T-cell (primary cell): ENCODE data around the gene LSAMP. TPM values are rescaled to one million over a fixed set of nuclear protein-coding genes. Genes with fewer than 3 reads are reported as not detected.

Source experiments
- ATAC-seq, 4 experiments: fragments of 200-7000 bp in 3 of 4; fragments of 150-1000 bp in 1 of 4; cut with Tn5 transposase; replicated peaks in 1 of 4; 1 replicate in 3 of 4; 2 replicates in 1 of 4; pipeline ENCODE4 v1.10.0; 2021; ENCODE audit warnings: moderate library complexity in 3 of 4, mild to moderate bottlenecking in 2 of 4, moderate number of reproducible peaks in 1 of 4
- CTCF ChIA-PET, 2 donors: fragments of 300-600 bp; sonication (Branson Sonifier 250); formaldehyde crosslinking; loops; one replicate each; lab custom pipeline; 2022; ENCODE audit warnings: antibody characterized with exemption in 2 of 2; lab: Charles Lee
- POLR2A ChIA-PET, 2 donors: fragments of 300-600 bp; sonication (Branson Sonifier 250); formaldehyde crosslinking; loops; one replicate each; lab custom pipeline; 2022; ENCODE audit warnings: antibody characterized with exemption in 2 of 2; lab: Charles Lee
- DNase-seq, 35 experiments: peaks; one replicate each; pipeline versions ENCODE4 v3.0.0 to v3.0.0-alpha.2; 2013 to 2023
- H3K27ac ChIP-seq: one replicate; pipeline ENCODE4 v1.5.1; 2013; ENCODE audit warnings: low read length
- H3K27me3 ChIP-seq, 2 experiments: replicated peaks in 1 of 2; 1 replicate in 1 of 2; 2 replicates in 1 of 2; pipeline versions ENCODE4 v1.6.1 to v1.7.0; 2013; ENCODE audit warnings: low read length in 1 of 2, mixed read lengths in 1 of 2; ENCODE audit not compliant: control insufficient read depth in 2 of 2, insufficient read depth in 2 of 2; ENCODE audit errors: extremely low read depth in 1 of 2
- H3K36me3 ChIP-seq, 2 donors: 1 replicate in 1 of 2; 2 replicates in 1 of 2; pipeline versions ENCODE4 v1.6.1 to v1.7.0; 2013; ENCODE audit warnings: low read length in 1 of 2; ENCODE audit not compliant: control insufficient read depth in 2 of 2, insufficient read depth in 1 of 2; ENCODE audit errors: extremely low read depth in 1 of 2
- H3K4me1 ChIP-seq, 2 experiments: 1 replicate in 1 of 2; 2 replicates in 1 of 2; pipeline versions ENCODE4 v1.6.1 to v1.7.0; 2013; ENCODE audit warnings: low read length in 2 of 2, mixed read lengths in 1 of 2; ENCODE audit not compliant: insufficient read depth in 2 of 2, control insufficient read depth in 1 of 2; ENCODE audit errors: extremely low read depth in 1 of 2
- H3K4me3 ChIP-seq, 2 donors: 1 replicate in 1 of 2; 2 replicates in 1 of 2; pipeline versions ENCODE4 v1.5.1 to v1.7.0; 2013; ENCODE audit warnings: mild to moderate bottlenecking in 2 of 2, low read length in 1 of 2, moderate library complexity in 1 of 2; ENCODE audit not compliant: control insufficient read depth in 1 of 2; ENCODE audit errors: extremely low read depth in 1 of 2
- H3K9me3 ChIP-seq: 2 replicates; pipeline ENCODE4 v1.7.0; 2013
- H3K27ac Mint-ChIP-seq, 2 donors: one replicate each; pipeline ENCODE4 v1.8.0; 2020 to 2021; ENCODE audit warnings: mild to moderate bottlenecking in 2 of 2, mixed read lengths in 2 of 2
- H3K27me3 Mint-ChIP-seq, 2 donors: one replicate each; pipeline ENCODE4 v1.8.0; 2021 to 2022; ENCODE audit warnings: mixed read lengths in 2 of 2
- H3K36me3 Mint-ChIP-seq: one replicate; pipeline ENCODE4 v1.8.0; 2021; ENCODE audit warnings: mixed read lengths
- H3K4me1 Mint-ChIP-seq, 3 donors: one replicate each; pipeline ENCODE4 v1.8.0; 2020 to 2022; ENCODE audit warnings: mixed read lengths in 3 of 3, mild to moderate bottlenecking in 1 of 3
- H3K4me3 Mint-ChIP-seq, 3 donors: one replicate each; pipeline ENCODE4 v1.8.0; 2020 to 2022; ENCODE audit warnings: mild to moderate bottlenecking in 3 of 3, mixed read lengths in 3 of 3, moderate library complexity in 3 of 3
- H3K9me3 Mint-ChIP-seq, 3 donors: one replicate each; pipeline ENCODE4 v1.8.0; 2020 to 2022; ENCODE audit warnings: mixed read lengths in 3 of 3
- WGBS: methylation state at CpG from one replicate; pipeline ENCODE4 v1.1.5; 2013; ENCODE audit warnings: missing lambda C conversion rate; ENCODE audit not compliant: insufficient coverage; 5-methylcytosine and 5-hydroxymethylcytosine counted together
- total RNA-seq, 35 experiments: library from RNA in 6 of 35; stranded (reverse) in 6 of 35; fragments of 120-200 nt in 1 of 35; gene quantifications; one replicate each; pipeline versions ENCODE4 v1.2.1 to v1.2.4 and lab custom pipeline; 2013 to 2026

The LSAMP gene
- total RNA-seq, 5 donors from 2014 or later (not counting 1 experiment from before 2014, with no cell fraction given), result 0.03 to 0.28 (median 0.06) TPM; not detected in 2

GRCh38 chr3:115916866-115917265 is 528.4 kb downstream of the LSAMP start:
- no peak overlapping the region for H3K27ac ChIP-seq
- no peaks in the 10 kb centered on the region for H3K36me3 ChIP-seq
- no peak for ATAC-seq
- no peaks in the 10 kb centered on the region for H3K36me3 Mint-ChIP-seq
- WGBS, result no CpG with 5 or more reads among the region's 1 CpG
- no peaks in the 10 kb centered on the region for H3K4me1 ChIP-seq
- no peaks in the 10 kb centered on the region for H3K27me3 ChIP-seq
- no peak overlapping the region for H3K4me3 ChIP-seq
- CTCF ChIA-PET, result no interaction called here
- no peak overlapping the region for H3K27ac Mint-ChIP-seq
- DNase-seq, result no peak
- no peak overlapping the region for H3K4me3 Mint-ChIP-seq
- peaks cover 4 to 12% (median 11%) of the 10 kb centered on the region in 3 donors for H3K9me3 Mint-ChIP-seq
- no peaks in the 10 kb centered on the region for H3K4me1 Mint-ChIP-seq
- H3K9me3 ChIP-seq, result no peaks in the 10 kb centered on the region
- peaks cover 4 to 5% of the 10 kb centered on the region in 2 donors for H3K27me3 Mint-ChIP-seq
- POLR2A ChIA-PET, result no interaction called here

- DNase-seq (no peak), ATAC-seq (no peak)
- Mint-ChIP-seq H3K9me3 (peaks cover 0 to 2% (median under 1%) of the 10 kb centered on the region in 3 donors), H3K27ac (no peak overlapping the region), H3K4me3 (no peak overlapping the region), H3K27me3 (peaks cover 4 to 7% of the 10 kb centered on the region in 2 donors), H3K4me1 (no peaks in the 10 kb centered on the region), H3K36me3 (no peaks in the 10 kb centered on the region)
- H3K9me3 ChIP-seq, result no peaks in the 10 kb centered on the region
- H3K27ac ChIP-seq, result no peak overlapping the region
- CTCF ChIA-PET, result no interaction called here
- no peaks in the 10 kb centered on the region for H3K4me1 ChIP-seq
- WGBS, result no CpG with 5 or more reads among the region's 1 CpG
- H3K4me3 ChIP-seq, result no peak overlapping the region
- H3K36me3 ChIP-seq, result no peaks in the 10 kb centered on the region
- no peaks in the 10 kb centered on the region for H3K27me3 ChIP-seq
- POLR2A ChIA-PET, result no interaction called here
Observed at GRCh38 chr3:115915061-115915460, 530.2 kb downstream of the LSAMP start.

GRCh38 chr3:115913069-115913686 is 532.1 kb downstream of the LSAMP start:
- Histone ChIP-seq H3K27me3 (no peaks in the 10 kb centered on the region), H3K27ac (no peak overlapping the region), H3K4me3 (no peak overlapping the region), H3K4me1 (no peaks in the 10 kb centered on the region), H3K9me3 (no peaks in the 10 kb centered on the region), H3K36me3 (no peaks in the 10 kb centered on the region)
- ATAC-seq, result no peak
- no peak overlapping the region for H3K4me3 Mint-ChIP-seq
- no CpG with 5 or more reads among the region's 4 CpGs for WGBS
- ChIA-PET POLR2A (no interaction called here), CTCF (no interaction called here)
- H3K9me3 Mint-ChIP-seq, result no peaks in the 10 kb centered on the region
- no peaks in the 10 kb centered on the region for H3K36me3 Mint-ChIP-seq
- DNase-seq, result no peak
- H3K27ac Mint-ChIP-seq, result no peak overlapping the region
- peaks cover 4 to 7% of the 10 kb centered on the region in 2 donors for H3K27me3 Mint-ChIP-seq
- H3K4me1 Mint-ChIP-seq, result no peaks in the 10 kb centered on the region

- peaks cover 4 to 7% of the 10 kb centered on the region in 2 donors for H3K27me3 Mint-ChIP-seq
- H3K9me3 Mint-ChIP-seq, result no peaks in the 10 kb centered on the region
- no peaks in the 10 kb centered on the region for H3K36me3 ChIP-seq
- POLR2A ChIA-PET, result no interaction called here
- no peak overlapping the region for H3K4me3 ChIP-seq
- no peaks in the 10 kb centered on the region for H3K4me1 Mint-ChIP-seq
- ATAC-seq (no peak), DNase-seq (no peak)
- H3K27ac Mint-ChIP-seq, result no peak overlapping the region
- H3K36me3 Mint-ChIP-seq, result no peaks in the 10 kb centered on the region
- no peaks in the 10 kb centered on the region for H3K9me3 ChIP-seq
- CTCF ChIA-PET, result no interaction called here
- H3K4me1 ChIP-seq, result no peaks in the 10 kb centered on the region
- H3K27ac ChIP-seq, result no peak overlapping the region
- no peak overlapping the region for H3K4me3 Mint-ChIP-seq
- no peaks in the 10 kb centered on the region for H3K27me3 ChIP-seq
- WGBS, result 83% methylated on average over 2 of the region's 2 CpGs
Observed at GRCh38 chr3:115912372-115912771, 532.9 kb downstream of the LSAMP start.

- CTCF ChIA-PET, result no interaction called here
- ATAC-seq (no peak), DNase-seq (no peak)
- H3K4me1 Mint-ChIP-seq, result no peaks in the 10 kb centered on the region
- H3K9me3 Mint-ChIP-seq, result peaks cover 0 to 3% (median 0%) of the 10 kb centered on the region in 3 donors
- POLR2A ChIA-PET, result no interaction called here
- H3K27me3 Mint-ChIP-seq, result peaks cover 0 to 1% of the 10 kb centered on the region in 2 donors
- Histone ChIP-seq H3K36me3 (no peaks in the 10 kb centered on the region), H3K27me3 (no peaks in the 10 kb centered on the region), H3K4me3 (no peak overlapping the region), H3K9me3 (no peaks in the 10 kb centered on the region), H3K27ac (no peak overlapping the region), H3K4me1 (no peaks in the 10 kb centered on the region)
- WGBS, result no CpG with 5 or more reads among the region's 2 CpGs
- no peak overlapping the region for H3K27ac Mint-ChIP-seq
- H3K36me3 Mint-ChIP-seq, result no peaks in the 10 kb centered on the region
- H3K4me3 Mint-ChIP-seq, result no peak overlapping the region
Observed at GRCh38 chr3:115905871-115906270, 539.4 kb downstream of the LSAMP start.

- CTCF ChIA-PET, result interaction anchor here in 1 of 2 donors (0.5 kb wide), 1 partner anchor 228 kb away, joined by 4 read pairs; no protein-coding TSS in a partner anchor
- no CpG with 5 or more reads among the region's 2 CpGs for WGBS
- Histone ChIP-seq H3K27ac (no peak overlapping the region), H3K4me3 (no peak overlapping the region), H3K4me1 (no peaks in the 10 kb centered on the region), H3K9me3 (no peaks in the 10 kb centered on the region), H3K36me3 (no peaks in the 10 kb centered on the region), H3K27me3 (no peaks in the 10 kb centered on the region)
- H3K9me3 Mint-ChIP-seq, result peaks cover 0 to 3% (median 0%) of the 10 kb centered on the region in 3 donors
- POLR2A ChIA-PET, result no interaction called here
- H3K27me3 Mint-ChIP-seq, result peaks cover 3% of the 10 kb centered on the region in 2 donors
- ATAC-seq (no peak), DNase-seq (no peak)
- H3K36me3 Mint-ChIP-seq, result no peaks in the 10 kb centered on the region
- no peaks in the 10 kb centered on the region for H3K4me1 Mint-ChIP-seq
- no peak overlapping the region for H3K4me3 Mint-ChIP-seq
- no peak overlapping the region for H3K27ac Mint-ChIP-seq
Observed at GRCh38 chr3:115903843-115904242, 541.4 kb downstream of the LSAMP start.
